Right forelimb (tissue), 1 donor: ENCODE data around the gene GFOD1.
"Not testable (repeated sequence)": the region's sequence is repeated elsewhere in the genome, so short reads cannot be mapped to it uniquely, and the experiment has no call there.

Experiments
- DNase-seq: peaks from one replicate; pipeline ENCODE4 v3.0.0-alpha.2; 2018

Gene GFOD1

DNA sequence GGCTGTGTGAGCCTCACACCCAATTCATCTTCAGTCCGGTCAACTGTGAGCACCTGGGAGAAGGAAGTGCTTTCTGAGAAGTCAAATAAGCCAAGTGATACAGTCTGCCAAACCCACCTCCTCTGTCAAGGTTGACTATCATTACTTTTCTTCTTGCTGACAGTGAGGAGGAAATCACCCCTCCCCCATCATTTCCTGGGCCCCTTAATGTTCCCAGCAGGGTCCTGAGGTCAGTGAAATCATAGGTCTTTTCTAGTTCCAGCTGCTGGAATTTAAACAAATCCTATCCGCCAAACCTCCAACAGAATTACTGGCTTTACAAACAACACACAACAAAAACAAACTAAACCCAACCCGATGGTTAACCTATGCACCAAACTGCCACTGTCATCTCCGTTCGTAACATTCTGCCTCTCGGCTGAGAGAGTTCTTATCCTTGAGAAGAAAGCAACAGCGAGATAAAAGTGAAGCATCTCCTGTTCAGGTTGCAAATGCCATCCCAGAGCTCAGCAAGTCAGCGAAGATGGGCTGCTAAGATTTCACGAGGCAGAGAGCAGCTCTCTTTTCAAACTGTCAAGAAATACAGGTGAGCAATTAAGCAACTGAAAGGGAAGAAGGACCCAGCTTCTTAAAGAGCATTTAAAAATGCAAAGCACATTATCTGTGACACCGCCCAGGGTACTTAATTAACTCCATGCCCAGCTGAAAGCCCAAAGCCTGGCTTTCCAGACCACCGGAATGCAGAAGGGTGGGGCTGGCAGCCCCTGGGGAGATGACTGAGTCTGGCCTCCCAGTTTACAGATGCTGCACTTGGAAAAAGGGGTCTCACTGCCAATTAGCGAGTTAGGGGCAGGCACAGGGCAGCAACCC, 24.7 kb downstream of the GFOD1 start:
- DNase-seq: no peak

- no peak for DNase-seq
Measured at GRCh38 chr6:13461805-13462204, 25.6 kb downstream of the GFOD1 start.

- DNase-seq: no peak
Measured at GRCh38 chr6:13461307-13461706, 26.1 kb downstream of the GFOD1 start.

DNA sequence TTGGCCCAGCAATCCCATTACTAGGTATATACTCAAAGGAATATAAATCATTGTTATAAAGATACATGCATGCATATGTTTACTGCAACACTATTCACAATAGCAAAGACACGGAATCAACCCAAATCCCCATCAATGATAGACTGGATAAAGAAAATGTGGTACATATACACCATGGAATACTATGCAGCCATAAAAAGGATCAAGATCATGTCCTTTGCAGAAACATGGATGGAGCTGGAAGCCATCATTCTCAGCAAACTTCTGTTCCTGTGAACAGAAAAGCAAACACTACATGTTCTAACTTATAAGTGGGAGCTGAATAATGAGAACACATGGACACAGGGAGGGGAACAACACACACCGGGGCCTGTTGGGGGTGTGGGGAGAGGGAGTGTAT, 27.1 kb downstream of the GFOD1 start:
- DNase-seq: not testable (repeated sequence)

DNA sequence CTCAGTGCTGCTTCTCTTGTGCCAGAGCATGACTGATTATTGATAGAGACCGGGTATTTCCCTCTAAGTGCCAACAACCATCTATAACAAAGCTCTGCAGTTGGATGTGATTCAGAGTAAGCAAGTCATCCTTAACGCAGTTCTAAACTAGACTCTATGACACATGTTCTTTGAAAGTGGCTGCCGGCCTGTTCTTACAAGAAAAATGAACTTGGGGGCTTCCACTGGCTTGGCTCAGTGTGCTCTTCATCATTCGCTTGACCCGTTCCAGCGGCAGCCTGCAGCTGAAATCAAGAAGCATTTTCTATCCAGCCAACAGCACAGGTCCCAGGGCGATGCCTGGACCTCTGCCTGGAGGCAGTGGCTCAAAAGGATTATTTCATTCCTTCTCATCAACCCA, 29.8 kb downstream of the GFOD1 start:
- no peak for DNase-seq

- DNase-seq: no peak
Measured at GRCh38 chr6:13455552-13455966, 31.8 kb downstream of the GFOD1 start.

- no peak for DNase-seq
Measured at GRCh38 chr6:13454286-13455221, 32.8 kb downstream of the GFOD1 start.

DNA sequence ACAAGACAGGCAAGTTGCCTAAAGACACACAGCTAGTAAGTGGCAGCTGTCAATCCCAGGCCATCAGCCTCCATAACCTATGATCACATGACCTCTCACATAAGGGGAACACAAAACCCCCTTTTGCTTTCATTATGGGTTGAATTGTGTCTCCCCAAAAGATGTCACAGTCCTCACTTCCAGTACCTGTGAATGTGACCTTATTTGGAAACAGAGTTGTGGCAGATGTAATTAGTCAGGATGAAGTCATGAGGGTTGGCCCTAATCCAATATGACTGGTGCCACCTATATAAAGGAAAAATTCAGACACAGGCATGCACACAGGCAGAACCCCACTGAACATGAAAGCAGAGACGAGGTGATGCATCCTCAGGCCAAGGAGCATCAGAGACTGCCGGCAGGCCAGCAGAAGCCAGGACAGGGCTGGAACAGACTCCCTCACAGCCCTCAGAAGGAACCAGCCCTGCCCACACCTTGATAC, 33.6 kb downstream of the GFOD1 start:
- no peak for DNase-seq

- no peak for DNase-seq
Measured at GRCh38 chr6:13453153-13453552, 34.2 kb downstream of the GFOD1 start.

- no peak for DNase-seq
Measured at GRCh38 chr6:13452346-13453117, 34.9 kb downstream of the GFOD1 start.

DNA sequence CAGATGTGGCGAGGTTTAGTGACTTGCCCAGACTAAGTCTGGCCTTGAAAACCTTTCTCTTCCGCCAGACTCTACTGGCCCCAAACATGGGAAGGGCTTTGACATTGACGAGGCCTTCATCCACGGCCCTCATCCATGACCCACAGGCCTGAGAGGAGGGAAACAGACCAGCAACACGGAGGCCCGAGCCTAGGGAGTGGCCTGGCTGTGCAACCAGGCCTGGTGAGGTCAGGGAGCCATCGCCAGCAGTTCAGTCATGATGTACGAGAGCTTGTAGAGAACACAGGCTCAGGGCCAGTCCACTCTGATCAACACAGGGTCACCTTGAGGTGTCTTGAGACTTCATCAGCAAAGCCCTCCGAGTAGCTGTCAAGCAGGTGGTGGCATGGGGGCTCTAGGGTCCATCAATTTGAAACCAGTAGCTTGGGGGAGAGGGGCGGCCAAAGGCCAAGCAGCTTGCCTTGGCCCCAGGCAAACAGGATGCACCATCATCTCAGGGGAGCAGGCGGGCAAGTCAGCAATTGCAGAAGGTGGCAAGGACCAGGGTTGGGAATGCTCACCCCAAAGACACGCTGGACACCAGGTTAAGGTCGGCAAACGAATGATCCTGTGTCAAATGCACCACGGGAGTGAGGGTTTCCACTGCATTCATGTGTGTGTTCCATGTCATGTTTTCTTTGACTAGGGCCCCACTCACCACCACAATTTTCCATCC, 36.1 kb downstream of the GFOD1 start:
- no peak for DNase-seq

DNA sequence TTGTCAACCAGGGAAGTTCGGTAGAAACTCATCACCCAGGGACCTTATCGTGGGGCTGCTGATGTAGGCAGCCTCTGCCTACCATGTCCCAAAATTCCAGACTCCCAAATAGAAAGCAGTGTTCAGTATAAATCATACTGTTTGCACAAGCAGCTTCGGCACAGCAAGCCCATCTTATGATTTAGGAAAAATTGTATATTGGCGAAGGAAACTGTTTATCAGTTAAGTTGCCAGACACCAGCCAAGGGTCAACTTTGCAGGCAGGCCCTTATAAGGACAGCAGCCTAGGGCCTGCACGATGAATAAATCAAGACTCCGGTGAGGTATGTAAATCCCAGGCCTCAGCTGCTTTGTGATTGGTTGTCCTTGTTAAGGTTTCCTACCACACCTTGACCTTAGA, 36.8 kb downstream of the GFOD1 start:
- DNase-seq: no peak

DNA sequence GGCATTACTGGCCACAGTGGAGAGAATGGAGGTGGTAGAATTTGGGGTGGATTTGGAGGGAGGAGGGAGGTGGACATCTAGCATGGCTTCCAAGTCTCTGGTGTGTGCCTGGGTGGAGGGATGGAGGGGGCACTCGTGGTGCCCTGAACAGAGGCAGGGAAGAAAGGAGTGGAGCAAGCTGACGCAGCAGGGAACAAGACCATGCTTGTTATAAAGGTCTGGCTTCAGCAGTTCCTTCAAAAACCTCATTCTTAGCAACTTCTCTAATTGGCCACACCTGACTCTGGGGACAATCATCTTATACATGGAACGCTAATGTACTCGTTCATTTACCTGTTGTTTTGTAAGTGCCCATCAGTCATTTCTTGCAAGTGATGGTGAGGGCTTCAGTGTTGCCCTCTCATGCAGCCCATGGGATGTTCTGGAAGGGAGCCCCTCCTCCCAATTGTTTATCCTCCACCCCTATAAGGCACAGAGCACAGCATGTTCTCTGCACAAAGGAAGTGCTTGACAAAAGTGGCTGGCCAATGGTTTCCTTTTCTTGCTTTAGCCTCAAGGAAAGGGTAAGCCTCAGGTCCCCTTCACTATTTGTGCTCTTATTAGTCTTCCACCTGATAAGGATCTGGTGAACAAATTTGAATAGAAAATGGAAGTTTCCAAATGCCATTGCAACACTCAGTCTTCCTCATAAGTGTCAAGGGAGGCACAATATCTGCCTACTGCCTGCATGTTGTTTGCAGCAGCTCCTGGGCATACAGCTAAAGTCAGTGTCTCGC, 39.3 kb downstream of the GFOD1 start:
- no peak for DNase-seq

DNA sequence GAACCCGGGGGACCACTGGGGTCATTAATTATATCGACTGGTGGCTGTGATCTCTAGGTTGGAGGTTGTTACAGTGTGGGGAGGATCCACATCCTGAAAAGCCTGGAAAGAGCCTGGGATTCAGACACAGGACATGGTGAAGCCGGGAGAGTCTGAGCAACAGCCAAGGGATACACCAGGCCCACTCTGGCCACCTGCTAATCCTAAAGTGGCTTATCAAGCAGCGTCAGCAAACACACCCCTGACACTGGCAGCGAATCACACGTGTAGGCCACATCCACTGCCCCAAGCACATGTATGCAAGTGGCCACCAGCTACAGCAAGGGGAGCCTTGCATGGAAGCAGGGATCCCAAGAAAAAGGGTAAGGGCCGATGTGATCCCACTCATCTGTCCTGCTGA, 41.0 kb downstream of the GFOD1 start:
- no peak for DNase-seq

DNA sequence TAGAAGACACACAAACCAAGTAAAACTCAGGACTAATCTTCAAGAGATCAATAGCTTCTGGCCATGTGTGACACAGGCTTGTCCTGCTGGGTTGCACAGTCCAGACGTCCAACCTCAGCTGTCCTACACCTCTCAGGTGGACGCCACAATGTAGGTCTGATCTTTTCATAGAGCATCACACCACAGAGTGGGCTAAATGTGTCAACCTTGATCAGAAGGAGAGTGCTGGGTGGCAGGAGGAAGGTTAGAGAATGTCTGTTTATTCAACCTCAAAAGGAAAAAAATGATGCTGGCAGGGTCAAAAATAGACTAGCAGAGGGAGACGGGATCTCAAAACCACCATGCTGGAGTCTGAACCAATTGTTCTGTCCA, 41.7 kb downstream of the GFOD1 start:
- DNase-seq: no peak

DNA sequence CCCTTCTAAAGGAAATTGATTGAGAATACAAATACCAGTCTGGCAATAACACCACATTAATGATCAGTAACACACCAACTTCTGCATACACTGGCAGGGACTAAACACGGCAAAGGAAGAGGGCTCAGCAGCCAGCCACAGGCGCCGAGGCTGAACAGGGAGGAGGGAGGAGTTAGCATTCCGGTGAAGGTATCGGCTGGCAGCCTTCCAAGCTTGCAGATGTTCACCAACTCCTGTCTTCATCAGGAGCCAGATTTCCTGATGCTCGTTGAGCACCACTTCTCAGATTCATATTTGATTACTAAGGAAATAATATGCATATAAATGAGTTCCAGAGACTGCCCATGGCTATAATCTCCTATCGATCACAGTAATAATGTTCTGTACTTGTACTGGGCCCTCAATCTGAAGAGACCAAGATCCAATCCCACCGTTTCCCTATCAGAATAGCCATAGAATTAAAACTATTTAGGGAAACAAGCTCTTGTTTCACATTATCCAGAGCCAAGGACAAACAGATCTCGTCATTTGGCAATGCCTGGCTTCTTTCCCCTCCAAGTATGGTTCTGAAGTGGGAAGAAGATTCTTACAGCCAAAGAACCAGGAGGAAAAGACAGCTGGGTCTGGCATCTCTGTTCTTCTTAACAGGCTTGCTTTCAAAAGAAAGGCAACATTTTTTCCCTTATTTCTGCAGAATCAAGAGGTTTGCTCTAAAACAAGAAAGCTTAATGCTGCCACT, 42.2 kb downstream of the GFOD1 start:
- peak; percentile 61 for DNase-seq

DNA sequence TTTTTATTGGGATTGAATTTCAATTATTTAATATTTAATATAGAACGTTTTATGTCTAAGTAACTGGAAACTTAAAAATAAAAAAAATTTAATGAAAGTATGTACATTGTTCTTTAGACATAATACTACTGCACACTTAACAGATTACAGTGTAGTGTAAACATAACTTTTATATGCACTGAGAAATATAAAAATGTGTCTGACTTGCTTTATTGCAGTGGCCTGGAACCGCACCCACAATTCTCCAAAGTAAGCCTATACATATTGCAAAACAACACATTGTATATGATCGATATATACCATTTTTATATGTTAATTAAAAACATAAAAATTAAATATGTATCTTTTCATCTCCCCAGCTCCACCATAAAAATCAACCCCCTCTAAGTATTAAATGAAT, 42.8 kb downstream of the GFOD1 start:
- DNase-seq: no peak

- not testable (repeated sequence) for DNase-seq
Measured at GRCh38 chr6:13443978-13444377, 43.4 kb downstream of the GFOD1 start.

- no peak for DNase-seq
Measured at GRCh38 chr6:13441778-13442177, 45.6 kb downstream of the GFOD1 start.

DNA sequence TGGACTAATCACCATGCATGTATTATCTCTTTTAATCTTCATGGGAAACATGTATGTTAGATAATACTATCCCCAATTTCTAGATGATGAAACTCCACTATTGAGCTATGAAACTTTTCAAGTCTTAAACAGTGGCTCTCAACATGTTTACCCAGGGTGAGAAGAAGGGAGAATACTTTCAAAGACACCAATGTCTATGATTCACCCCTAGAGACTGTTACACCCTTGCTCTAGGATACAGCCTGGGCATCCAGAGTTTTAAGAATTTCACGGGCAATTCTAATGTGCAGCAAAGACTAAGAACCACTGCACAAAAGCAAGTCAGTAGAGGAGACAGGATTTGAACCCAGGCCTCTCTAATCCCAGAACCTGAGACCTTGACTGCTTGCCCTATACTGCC, 47.8 kb downstream of the GFOD1 start:
- no peak for DNase-seq

DNA sequence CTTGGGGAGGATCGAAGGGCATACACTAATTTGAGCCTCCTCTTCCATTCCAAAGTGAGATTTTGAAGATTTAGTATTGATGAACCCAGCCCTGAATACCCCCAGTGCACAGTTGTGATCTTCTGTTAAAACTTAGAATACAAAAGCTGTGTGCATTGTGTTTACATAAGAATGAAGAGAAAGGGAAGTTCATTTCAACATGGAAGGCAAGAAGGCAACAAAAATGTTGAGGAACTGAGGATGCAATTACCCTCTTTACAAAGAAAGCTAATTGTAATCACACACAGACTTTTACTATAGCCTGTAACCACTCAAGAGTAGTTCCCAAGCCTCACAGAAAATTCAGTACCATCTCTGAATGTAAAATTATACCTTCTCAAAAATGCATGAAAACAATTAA, 49.3 kb downstream of the GFOD1 start:
- DNase-seq: no peak
